ENCODE data around the gene HCAR3.

- TF ChIP-seq MYC (IDR thresholded peaks at IDR 0.05; ENCODE audit: low read depth, low read length): no peak
- no peak for TF ChIP-seq POLR2A (IDR thresholded peaks at IDR 0.05; ENCODE audit: extremely low read depth, insufficient read length)
- TF ChIP-seq, protein P1, sequence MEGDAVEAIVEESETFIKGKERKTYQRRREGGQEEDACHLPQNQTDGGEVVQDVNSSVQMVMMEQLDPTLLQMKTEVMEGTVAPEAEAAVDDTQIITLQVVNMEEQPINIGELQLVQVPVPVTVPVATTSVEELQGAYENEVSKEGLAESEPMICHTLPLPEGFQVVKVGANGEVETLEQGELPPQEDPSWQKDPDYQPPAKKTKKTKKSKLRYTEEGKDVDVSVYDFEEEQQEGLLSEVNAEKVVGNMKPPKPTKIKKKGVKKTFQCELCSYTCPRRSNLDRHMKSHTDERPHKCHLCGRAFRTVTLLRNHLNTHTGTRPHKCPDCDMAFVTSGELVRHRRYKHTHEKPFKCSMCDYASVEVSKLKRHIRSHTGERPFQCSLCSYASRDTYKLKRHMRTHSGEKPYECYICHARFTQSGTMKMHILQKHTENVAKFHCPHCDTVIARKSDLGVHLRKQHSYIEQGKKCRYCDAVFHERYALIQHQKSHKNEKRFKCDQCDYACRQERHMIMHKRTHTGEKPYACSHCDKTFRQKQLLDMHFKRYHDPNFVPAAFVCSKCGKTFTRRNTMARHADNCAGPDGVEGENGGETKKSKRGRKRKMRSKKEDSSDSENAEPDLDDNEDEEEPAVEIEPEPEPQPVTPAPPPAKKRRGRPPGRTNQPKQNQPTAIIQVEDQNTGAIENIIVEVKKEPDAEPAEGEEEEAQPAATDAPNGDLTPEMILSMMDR (IDR thresholded peaks at IDR 0.05; ENCODE audit: low read depth, low read length): no peak
- TF ChIP-seq, protein P2, sequence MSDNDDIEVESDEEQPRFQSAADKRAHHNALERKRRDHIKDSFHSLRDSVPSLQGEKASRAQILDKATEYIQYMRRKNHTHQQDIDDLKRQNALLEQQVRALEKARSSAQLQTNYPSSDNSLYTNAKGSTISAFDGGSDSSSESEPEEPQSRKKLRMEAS (IDR thresholded peaks at IDR 0.05; ENCODE audit: low read depth, low read length): no peak
These were observed 51.3 kb downstream of the HCAR3 start for GRCh38 chr12:122665349-122665748.
